GM21786 (cell line): ENCODE data around the gene MYLK3.

Experiments
- ATAC-seq: cut with Tn5 transposase; IDR thresholded peaks from one replicate; pipeline ENCODE4 v1.9.1; 2021; ENCODE audit not compliant: unreplicated experiment

Gene MYLK3

DNA sequence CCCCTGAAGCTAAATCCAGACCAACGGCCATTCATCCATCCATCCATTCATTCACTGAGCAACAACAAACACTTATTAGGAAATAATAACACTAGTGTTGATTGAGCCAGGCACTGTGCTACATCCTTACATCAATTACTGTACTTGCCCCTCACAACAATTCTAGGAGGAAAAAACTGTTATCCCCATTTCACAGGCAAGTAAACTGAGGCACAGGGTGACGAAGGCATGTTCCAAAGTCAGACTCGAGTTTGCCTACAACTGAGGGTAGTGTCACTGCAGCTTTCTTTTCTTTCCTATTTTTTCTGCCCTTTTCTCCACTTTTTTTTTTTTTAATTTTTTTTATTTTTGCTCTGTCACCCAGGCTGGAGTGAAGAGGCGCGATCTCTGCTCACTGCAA is 11.2 kb upstream of the MYLK3 start:
- no peak for ATAC-seq

DNA sequence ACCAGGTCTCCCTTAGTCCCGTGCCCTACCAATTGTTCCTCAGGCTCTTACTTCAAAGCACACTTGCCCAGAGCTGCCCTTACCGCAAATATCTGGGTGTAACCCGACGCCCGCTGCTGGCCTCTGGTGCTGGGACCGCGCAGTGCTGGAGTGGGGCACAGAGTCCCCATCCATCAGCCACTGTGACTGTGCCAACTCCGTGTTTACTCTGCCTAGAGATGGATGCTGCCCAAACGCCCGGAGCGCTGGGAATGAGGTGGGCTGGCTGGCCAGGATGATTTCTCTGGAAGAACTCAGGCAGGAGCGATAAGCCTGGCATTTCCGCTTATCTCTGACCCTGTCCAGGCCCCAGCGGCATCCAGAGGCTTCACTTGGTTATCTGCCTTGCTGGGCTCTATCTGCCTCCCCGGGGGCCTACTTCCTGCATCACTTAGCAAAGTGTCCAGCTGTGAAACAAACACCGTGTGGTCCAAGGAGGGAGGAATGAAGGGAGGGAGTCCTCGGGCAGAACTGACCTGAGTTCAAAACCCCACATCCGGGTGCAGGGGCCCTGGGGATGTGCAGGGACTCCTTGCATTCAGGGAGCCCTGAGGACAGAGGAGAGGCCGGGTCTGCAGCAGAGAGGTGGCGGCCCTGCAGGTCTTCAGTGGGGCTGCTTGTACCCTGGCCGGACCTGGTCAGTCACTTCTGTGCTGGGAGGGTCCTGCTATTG is 9.4 kb upstream of the MYLK3 start:
- ATAC-seq = no peak

DNA sequence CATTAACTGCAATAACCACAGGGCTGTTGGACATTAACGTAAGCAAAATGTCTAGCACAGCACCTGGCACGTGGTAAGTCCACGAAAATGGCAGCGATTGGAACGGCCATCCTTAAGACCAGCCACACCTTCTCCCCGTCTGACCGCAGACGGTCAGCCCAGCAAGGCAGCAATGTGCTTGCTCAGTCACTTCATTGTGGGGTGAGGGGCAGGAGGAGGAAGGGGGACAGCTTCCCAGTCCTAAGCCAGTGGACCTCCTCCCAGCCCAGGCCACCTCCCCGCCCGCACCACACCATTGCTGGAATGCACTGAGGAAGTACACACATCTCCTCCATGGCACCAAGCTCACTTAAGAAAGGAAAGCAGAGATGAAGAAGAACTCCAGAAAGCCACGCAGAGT is 8.6 kb upstream of the MYLK3 start:
- no peak for ATAC-seq

DNA sequence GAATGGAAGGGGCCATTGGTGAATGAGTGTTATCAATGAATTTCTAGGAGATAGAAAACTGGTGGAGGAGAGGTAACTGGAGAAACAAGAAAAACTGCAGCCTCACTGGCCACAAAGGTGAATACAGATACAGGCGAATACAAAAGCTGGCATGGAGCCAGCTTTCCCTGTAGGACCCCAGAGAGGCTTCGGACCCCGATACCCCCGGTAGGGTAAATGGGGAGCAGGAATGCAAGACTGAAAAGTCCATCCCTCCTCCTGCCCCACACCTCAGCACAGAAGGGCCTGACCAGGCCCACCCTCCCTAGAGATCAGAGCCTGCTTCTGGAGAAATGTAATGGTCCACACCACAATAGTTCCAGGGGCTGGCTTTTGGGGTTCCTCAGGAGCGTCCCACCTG is 4.9 kb upstream of the MYLK3 start:
- no peak for ATAC-seq

DNA sequence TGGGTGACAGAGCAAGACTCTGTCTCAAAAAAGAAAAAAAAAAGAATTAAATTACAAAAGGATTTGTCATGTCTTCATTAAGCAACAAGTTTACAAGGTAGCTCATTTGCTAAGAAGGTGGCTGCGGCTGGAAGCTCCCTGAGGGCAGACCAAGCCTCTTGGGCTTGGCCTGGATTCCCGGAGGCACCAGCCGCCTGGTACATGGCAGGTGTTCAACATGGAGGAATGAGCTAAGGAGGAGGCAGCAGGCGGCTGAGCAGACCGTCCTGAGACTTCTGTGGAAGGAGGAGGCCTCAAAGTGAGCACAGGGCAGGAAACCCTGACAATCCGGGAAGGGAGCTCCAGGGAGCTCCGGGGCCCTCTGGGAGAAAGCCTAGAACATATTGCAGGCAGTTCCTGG is 3.2 kb upstream of the MYLK3 start:
- no peak for ATAC-seq

DNA sequence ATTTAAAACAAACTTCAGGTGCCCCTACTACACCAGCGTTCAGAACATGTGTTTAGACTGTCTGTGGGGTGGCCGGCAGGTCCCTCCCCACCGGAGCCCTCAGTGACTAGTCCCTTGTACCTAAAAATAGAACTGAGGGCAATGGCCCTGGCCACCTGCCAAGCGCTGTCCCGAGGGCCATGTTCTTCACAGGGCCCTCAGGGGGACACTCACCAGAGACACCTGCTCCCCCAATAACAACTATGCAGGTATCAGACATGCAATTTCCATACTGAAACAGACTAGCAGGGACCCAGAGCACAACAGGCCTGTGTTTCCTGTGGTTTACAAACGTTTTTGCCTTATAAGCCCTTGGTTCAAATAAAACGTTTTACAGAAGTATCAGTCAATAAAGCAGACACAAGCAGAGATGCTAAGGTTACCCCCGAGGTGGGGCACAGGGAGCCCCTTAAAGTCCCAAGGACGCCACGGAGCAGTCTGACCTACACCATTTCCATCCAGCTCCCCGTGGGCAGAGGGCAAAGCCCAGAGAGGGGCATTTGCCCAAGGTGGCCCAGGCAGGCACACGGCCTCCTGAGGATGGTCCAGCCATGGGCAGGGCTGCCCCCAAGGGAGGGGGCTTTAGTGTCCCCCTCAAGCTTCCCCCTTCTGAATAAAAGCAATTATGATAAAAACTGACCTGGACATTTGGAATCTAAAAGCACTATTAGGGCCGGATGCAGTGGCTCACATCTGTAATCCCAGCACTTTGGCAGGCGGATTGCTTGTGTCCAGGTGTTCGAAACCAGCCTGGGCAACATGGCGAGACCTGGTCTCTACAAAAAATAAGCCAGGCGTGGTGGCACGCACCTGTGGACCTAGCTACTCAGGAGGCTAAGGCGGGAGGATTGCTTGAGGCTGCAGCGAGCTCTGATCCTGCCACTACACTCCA is 896 bp upstream of the MYLK3 start:
- peak; percentile 71 for ATAC-seq

DNA sequence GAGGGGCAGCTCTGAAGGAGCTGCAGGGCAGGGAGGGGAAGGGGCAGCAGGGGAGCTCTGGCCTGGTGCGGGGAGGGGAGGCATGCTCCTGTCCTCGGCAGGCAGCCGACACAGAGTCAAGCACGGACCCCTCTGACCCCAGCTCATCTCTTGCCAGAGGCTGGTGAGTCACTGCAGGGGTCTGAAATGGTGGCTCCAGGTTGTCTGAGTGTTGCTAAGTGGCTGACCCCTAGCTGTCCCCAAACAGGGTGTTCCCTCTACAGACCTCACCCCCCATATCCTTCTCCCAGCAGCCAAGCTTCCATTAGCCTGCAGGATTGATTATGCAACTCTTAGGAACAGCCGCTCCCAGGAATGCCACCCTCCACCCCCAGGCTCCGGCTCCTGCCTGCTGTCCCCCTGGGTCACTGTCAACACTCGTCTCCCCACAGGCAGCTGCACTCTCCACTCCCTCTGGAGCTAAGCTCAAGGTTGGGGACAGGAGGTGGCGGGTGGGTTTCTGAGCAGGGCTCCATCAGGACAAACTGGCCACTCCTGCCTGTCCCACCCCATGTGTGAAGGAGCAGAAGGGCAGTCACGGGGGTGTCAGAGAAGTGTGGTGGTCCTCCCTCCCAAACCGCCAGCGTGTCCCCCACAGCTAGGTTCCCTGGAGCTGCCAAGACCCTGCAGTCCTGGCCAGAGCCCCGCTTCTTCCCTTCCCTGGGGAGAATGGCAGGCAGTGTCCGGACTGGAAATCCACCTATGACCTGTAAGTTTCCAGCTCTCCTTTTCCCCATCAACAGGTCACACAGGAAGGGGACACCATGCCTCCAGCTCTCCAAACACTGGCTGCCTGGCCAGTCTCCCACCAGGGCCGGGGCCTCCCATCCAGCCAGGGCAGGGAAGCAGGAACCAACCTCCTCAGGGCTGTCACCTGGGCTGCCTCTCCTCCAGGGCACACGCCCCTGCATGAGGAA is 1.0 kb downstream of the MYLK3 start:
- ATAC-seq = no peak

DNA sequence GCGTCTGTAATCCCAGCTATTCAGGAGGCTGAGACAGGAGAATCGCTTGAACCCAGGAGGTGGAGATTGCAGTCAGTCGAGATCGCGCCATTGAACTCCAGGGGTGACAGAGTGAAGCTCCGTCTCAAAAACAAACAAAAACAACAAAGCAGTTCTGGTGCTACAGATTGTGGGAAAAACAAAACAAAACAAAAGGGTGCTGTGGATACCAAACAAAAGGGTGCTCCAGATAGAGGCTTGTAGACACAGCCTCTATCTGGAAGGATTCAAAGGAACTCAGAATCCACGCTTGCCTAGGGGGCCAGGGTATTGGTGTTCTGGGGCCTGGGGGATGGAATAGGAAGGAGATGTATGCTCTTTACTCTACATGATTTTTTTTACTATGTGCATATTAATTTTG is 2.5 kb downstream of the MYLK3 start:
- ATAC-seq = no peak

DNA sequence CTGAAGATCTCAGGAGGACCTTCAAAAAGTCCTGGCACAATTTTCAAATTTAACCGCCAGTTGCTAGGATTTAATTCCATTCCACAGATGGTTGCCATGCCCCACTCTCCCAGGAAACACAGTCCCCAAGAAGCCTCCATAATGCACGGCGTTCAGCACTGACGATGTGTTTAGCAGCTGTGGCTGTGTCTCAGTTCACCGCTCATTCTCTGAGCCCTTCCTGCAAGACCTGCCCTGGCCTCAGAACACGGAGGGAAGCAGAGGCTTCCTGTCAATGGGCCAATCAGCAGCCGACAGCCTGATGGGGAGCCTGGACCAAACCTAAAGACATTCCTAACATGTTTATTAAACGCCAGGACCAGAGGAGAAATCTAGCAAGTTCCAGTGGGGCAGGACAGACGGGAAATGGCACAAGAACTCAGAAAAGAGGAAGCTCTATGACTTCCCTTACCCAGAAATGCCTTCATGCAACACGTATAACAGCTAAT is 4.9 kb downstream of the MYLK3 start:
- ATAC-seq = peak; percentile 73

DNA sequence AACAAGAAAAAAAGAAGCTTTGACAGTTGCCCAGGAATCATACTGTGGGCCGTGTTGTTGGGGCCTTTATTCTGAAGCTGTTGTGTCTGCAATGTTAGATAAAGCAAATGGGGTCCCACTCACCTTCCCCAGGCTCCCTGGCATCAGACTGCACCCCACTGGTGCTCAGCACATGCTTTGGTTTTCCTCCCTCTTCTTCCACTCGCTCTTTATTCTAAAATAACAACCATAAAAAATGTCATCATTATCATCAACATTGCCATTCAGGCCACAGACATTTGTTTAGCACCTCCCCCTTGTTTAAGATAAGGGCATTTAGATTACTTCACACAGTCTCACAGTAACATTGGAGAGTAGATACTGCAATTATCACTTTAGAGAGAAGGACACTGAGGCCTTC is 8.2 kb downstream of the MYLK3 start:
- no peak for ATAC-seq

DNA sequence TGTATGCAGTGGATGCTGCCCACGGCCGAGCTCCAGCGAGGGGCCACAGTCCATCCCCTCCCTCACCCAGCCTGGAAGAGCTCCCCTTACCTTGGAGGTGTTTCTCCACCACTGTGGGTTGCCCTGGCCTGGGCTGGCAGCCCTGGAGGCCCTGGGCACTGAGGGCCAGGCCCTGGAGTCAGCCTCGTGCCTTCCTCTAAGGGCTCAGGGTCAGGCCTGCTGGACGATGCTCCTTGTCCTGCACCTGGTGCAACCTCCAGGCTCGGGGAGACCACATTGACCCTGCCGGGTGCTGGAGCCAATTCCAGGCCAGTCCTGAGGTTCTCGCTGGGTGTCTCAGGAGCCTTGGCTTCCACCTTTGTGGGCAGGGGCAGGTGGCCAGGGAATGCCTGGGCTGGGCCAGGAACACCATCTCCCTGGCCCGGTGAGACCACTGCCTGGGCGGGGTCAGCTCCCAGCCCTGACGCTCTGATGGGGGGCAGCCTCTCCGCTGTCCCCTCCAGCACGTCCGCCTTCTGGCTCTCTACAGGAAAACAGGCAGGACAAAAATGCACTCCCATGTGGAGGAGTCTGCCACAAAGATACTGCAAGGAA is 10.4 kb downstream of the MYLK3 start:
- no peak for ATAC-seq

DNA sequence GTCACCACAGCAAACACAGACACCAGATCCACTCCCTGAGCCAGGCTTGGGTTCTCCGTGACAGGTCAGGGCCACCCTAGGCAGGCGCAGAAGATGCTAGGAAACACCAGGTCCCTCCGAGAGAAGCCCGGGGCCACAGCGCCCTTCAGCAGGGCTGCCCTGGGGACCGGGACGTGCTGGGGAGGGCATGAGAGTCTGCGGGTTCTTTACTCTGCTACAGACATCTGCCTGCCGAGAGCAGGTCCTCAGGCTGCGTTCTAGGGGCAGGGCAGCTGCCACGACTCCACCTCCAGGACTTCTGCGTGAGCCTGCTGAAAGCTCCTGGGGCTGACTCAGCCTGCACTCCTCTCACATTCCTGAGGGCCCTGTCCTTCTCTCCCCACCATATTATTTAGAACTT is 11.4 kb downstream of the MYLK3 start:
- ATAC-seq = no peak

DNA sequence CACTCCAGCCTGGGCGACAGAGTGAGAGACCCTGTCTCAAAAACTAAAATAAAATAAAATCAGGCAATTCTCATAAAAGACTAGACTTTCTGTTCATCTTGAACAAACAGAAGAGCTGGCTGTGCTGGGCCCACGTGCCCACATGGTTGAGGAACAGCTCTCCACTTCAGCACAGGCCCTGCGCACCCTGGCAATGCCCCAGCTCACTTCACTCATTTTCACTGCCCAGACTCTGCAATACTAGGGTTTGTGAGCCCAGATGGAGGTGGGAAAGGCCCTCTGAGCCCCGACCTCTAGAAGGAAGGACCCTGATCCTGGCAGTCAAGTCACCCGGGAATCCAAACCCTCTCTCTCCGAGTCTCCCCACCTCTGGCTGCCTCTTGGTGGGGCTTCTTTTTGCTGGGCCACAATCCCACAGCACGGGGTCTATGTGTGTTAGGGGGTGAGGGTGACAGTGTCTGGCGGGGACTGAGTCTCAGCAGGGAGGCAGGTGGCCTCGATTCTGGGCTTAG is 14.8 kb downstream of the MYLK3 start:
- no peak for ATAC-seq

DNA sequence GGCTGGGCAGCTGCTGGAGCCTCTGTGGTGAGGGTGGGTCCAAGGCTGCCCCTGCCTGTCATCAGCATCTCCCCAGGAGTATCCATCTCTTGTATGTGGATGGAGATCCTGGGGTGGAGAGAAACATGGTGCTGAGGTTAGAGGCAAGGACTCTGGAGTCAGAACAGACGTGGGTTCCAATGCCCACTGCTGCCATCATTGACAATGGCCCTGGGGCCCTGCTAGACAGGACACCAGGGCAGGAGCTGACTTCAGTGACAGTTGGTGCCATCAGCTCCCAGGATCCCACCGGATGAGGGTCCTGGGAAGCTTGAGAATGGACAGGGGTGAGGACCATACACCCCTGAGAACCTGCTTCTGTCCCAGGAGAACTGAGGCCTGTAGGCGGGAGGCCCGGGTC is 15.6 kb downstream of the MYLK3 start:
- no peak for ATAC-seq

DNA sequence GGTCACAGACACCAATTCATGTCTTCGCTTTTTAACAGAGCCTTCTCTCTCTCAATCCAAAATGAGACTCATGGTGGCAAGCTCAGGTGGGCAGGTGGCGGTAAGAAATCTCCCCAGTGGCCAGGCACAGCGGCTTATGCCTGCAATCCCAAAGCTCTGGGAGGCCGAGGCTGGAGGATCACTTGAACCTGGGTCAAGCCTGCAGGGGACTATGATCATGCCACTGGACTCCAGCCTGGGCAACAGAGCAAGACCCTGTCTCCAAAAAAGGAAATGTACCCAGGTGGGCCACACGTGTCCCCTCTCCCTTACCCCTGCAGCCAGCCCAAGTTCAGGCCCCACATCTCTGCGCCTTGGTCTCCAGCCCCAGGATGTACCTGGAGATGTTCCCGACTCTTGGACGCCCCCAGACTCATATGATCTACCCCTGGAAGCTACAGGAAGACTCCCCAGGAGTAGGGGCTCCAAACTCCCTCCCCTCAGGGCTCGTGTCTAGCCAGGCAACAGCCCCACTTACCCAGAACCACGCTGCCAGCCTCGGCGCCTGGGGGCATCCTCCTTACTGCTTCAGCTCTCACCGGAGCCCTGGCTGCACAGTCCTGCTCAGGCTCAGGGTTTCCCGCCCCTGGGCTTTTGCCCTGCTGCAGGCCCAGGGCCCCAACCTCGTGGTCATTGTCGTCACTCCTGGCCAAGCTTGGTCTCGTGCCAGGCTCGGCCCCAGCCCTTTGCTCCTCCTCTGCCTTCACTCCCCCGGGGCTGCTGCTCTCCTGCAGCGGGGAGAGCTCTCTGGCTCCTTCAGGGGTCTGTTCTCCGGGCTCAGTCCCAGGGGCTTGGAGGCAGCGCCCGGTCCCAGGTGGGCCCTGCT is 16.2 kb downstream of the MYLK3 start:
- ATAC-seq = no peak

DNA sequence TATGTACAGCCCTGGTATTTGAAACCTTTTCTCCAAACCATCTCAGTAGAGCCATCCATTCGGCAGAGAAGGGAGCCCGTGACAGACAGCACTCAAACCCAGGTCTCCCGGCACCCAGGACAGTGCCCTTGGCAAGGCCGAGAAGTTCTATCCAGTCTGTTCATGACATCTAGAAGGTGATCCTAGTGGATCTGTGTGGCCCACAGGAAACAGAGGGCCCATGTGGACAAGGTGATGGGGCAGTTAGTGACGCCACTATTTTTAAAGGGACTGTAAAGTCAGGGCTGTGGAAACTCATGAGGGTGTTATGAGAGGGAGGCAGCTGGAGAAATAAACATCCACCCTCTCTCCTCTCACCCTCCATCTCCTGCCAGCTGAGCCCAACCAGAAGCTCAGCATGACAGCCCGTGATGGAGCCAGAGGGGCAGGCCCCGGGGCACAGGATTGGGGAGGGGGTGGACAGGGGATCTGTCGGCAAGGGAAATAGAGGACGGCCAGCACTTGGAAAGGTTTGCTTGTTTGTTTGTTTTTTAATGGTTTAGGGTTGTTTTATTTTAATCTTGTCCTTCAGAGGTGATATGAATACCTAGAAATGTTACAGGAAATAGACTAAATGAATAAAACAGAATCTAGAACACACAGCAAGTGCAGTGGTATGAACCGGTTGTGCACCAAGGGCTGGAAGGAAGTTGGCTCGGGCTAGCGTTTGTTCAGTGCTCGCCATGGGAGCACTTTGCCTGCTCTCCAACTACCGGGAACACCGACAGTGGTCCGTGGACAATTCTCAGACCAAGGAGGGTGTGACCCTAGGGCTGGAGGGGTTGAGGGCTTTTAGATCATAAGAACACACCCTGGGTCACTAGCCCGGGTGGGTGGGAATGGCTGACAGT is 17.1 kb downstream of the MYLK3 start:
- no peak for ATAC-seq

DNA sequence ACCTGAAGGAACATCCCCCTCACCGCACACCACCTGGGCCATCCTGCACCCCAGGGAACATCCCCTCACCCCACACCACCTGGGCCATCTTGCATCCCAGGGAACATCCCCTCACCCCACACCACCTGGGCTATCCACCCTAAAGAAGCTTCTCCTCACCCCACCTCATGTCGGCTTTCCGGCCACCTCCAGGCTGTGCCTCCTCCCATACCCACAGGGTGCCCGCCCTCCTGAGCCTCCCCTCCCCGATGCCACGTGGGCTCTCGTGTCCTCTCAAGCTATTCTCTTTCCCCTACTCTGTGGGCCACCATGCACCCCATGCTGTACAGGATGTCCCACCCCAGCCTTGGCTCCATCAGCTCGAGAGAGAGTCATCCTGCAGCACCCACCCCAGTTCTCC is 18.0 kb downstream of the MYLK3 start:
- ATAC-seq = no peak

DNA sequence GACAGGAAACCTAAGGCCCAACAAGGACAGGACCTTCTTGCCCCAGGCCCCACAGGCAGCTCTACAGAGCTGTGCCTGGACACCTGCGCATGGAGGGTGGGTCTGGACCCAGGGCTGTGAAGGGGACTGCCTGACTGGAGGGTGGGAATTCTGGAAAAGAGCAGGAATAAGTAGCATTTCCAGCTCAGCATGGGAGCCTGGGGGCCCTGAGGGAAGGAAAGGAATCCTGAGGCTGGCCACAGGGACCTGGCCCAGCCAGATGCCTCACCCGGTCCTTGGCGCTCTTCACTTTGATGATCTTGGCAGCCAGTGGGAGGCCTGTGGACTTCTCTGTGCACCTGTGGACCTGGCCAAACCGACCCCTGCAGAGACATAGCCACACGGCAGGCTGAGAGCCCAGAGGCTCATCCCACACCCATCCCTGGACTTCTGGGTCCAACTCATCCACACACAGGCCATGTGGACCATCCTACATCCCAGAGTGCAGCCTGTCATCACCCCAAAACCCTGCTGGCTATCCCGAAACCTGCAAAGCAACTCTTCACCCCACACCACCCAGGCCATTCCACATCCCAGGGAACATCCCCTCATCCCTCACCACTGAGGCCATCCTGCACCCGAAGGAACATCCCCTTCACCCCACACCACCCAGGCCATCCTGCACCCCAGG is 18.7 kb downstream of the MYLK3 start:
- ATAC-seq = no peak
